GM23338 (cell line): ENCODE results near the gene RNF17.

Experiments used
- CREB1 ChIP-seq: fragments of 250-450 bp; sonication (Bioruptor Pico); IDR thresholded peaks from 2 replicates; pipeline ENCODE4 v1.5.0; 2020; ENCODE audit warnings: low read depth, mild to moderate bottlenecking, moderate library complexity
- ETS1 ChIP-seq: IDR thresholded peaks from 2 replicates; pipeline ENCODE4 v1.6.1; 2016; ENCODE audit warnings: antibody characterized with exemption
- EZH2 ChIP-seq: fragments of 200-600 bp; sonication (generic); IDR thresholded peaks from one replicate; pipeline ENCODE4 v1.8.0; 2017; ENCODE audit warnings: antibody characterized with exemption, mild to moderate bottlenecking, low read depth; ENCODE audit not compliant: unreplicated experiment
- EZH2phosphoT487 ChIP-seq: fragments of 200-600 bp; sonication (generic); IDR thresholded peaks from one replicate; pipeline ENCODE4 v1.8.1; 2018; ENCODE audit warnings: antibody characterized with exemption; ENCODE audit not compliant: unreplicated experiment
- JUNB ChIP-seq: IDR thresholded peaks from one replicate; pipeline ENCODE4 v1.6.1; 2016; ENCODE audit warnings: antibody characterized with exemption; ENCODE audit not compliant: unreplicated experiment
- NANOG ChIP-seq: IDR thresholded peaks from 2 replicates; pipeline ENCODE4 v1.6.1; 2016; ENCODE audit warnings: antibody characterized with exemption, borderline replicate concordance
- POLR2AphosphoS5 ChIP-seq: IDR thresholded peaks from 2 replicates; pipeline ENCODE4 v1.6.1; 2016; ENCODE audit warnings: antibody characterized with exemption, low read depth
- REST ChIP-seq: IDR thresholded peaks from one replicate; pipeline ENCODE4 v1.6.1; 2018; ENCODE audit warnings: antibody characterized with exemption; ENCODE audit not compliant: unreplicated experiment
- STAT1 ChIP-seq: IDR thresholded peaks from one replicate; pipeline ENCODE4 v1.6.1; 2016; ENCODE audit warnings: antibody characterized with exemption; ENCODE audit not compliant: unreplicated experiment
- ZNF462 ChIP-seq: fragments of 250-450 bp; sonication (Bioruptor Pico); IDR thresholded peaks from 2 replicates; pipeline ENCODE4 v1.5.0; 2020; ENCODE audit warnings: mild to moderate bottlenecking, moderate library complexity
- TF ChIP-seq, protein P1 (sequence below), 2 experiments: fragments of 200-600 bp in 1 of 2; sonication (generic) in 1 of 2; conservative IDR thresholded peaks; 2 replicates each; pipeline versions ENCODE4 v1.5.1 to v1.6.1; 2016 to 2017; ENCODE audit warnings: antibody characterized with exemption in 2 of 2, low read depth in 2 of 2, mild to moderate bottlenecking in 2 of 2, moderate library complexity in 1 of 2

- TF ChIP-seq, protein P1, sequence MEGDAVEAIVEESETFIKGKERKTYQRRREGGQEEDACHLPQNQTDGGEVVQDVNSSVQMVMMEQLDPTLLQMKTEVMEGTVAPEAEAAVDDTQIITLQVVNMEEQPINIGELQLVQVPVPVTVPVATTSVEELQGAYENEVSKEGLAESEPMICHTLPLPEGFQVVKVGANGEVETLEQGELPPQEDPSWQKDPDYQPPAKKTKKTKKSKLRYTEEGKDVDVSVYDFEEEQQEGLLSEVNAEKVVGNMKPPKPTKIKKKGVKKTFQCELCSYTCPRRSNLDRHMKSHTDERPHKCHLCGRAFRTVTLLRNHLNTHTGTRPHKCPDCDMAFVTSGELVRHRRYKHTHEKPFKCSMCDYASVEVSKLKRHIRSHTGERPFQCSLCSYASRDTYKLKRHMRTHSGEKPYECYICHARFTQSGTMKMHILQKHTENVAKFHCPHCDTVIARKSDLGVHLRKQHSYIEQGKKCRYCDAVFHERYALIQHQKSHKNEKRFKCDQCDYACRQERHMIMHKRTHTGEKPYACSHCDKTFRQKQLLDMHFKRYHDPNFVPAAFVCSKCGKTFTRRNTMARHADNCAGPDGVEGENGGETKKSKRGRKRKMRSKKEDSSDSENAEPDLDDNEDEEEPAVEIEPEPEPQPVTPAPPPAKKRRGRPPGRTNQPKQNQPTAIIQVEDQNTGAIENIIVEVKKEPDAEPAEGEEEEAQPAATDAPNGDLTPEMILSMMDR (conservative IDR thresholded peaks at IDR 0.05; ENCODE audit: low read depth in 2 of 2) = no peak
- TF ChIP-seq EZH2 = no peak
- TF ChIP-seq EZH2phosphoT487 = no peak
- no peak for TF ChIP-seq CREB1 (CRISPR knock-in tag)
- TF ChIP-seq STAT1 = no peak
- TF ChIP-seq POLR2AphosphoS5 = no peak
- TF ChIP-seq REST = no peak
- no peak for TF ChIP-seq ETS1
- no peak for TF ChIP-seq JUNB
- TF ChIP-seq NANOG = no peak
- no peak for TF ChIP-seq ZNF462 (CRISPR knock-in tag)
Observed at GRCh38 chr13:24875566-24875965, 111.6 kb downstream of the RNF17 start.
